HepG2 (cell line): ENCODE data around the gene TLN1.

Source experiments
- EP300 ChIP-seq, 3 experiments: sonication (generic) in 1 of 3; formaldehyde crosslinking in 1 of 3; IDR thresholded peaks; 2 replicates each; pipeline versions ENCODE4 v1.5.1 to v1.6.1; 2011 to 2020; ENCODE audit warnings: low read depth in 2 of 3, low read length in 2 of 3, borderline replicate concordance in 1 of 3, improper control_type of control experiment in 1 of 3, mild to moderate bottlenecking in 1 of 3, missing genetic modification reagents in 1 of 3, moderate library complexity in 1 of 3
- FOXM1 ChIP-seq: sonication (generic); formaldehyde crosslinking; IDR thresholded peaks from 2 replicates; pipeline ENCODE4 v1.5.0; 2020; ENCODE audit warnings: missing genetic modification reagents
- ZZZ3 ChIP-seq: sonication (generic); formaldehyde crosslinking; IDR thresholded peaks from 2 replicates; pipeline ENCODE4 v1.4.0; 2020; ENCODE audit warnings: missing genetic modification reagents, mild to moderate bottlenecking, borderline replicate concordance
- TF ChIP-seq, protein P1 (sequence below): sonication (generic); formaldehyde crosslinking; IDR thresholded peaks from 2 replicates; pipeline ENCODE4 v1.5.1; 2020; ENCODE audit warnings: mild to moderate bottlenecking, missing genetic modification reagents, borderline replicate concordance
- TF ChIP-seq, protein P2 (sequence below): sonication (generic); formaldehyde crosslinking; IDR thresholded peaks from 2 replicates; pipeline ENCODE4 v1.5.0; 2020; ENCODE audit warnings: mild to moderate bottlenecking, missing genetic modification reagents, moderate library complexity

DNA sequence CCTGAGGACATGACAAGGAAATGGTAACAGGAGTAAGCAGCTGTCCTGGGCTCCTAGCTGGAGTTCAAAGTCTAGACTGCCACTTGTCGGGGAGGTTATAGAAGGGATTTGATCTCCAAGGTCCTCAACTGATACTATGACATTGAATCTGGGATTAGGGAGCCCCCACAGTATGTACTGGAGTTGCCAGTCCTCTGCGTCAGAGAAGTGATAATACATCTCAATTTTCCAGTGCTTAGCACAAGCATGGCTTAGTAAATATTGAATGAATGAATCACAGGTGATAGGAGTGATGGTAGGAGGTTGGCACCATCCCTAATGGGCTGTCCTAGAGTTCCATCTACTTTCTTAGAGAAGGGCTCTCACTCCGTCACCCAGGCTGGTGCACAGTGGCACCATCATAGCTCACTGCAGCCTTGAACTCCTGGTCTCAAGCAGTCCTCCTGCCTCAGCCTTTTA is 36.0 kb downstream of the TLN1 start:
- TF ChIP-seq ZZZ3 (CRISPR knock-in tag) (no peak), EP300 (IDR thresholded peaks at IDR 0.05; ENCODE audit: low read depth in 2 of 2, low read length in 2 of 2) (no peak), EP300 (CRISPR knock-in tag; IDR thresholded peaks at IDR 0.05; ENCODE audit: borderline replicate concordance) (no peak), FOXM1 (CRISPR knock-in tag) (no peak)
- TF ChIP-seq, protein P1, sequence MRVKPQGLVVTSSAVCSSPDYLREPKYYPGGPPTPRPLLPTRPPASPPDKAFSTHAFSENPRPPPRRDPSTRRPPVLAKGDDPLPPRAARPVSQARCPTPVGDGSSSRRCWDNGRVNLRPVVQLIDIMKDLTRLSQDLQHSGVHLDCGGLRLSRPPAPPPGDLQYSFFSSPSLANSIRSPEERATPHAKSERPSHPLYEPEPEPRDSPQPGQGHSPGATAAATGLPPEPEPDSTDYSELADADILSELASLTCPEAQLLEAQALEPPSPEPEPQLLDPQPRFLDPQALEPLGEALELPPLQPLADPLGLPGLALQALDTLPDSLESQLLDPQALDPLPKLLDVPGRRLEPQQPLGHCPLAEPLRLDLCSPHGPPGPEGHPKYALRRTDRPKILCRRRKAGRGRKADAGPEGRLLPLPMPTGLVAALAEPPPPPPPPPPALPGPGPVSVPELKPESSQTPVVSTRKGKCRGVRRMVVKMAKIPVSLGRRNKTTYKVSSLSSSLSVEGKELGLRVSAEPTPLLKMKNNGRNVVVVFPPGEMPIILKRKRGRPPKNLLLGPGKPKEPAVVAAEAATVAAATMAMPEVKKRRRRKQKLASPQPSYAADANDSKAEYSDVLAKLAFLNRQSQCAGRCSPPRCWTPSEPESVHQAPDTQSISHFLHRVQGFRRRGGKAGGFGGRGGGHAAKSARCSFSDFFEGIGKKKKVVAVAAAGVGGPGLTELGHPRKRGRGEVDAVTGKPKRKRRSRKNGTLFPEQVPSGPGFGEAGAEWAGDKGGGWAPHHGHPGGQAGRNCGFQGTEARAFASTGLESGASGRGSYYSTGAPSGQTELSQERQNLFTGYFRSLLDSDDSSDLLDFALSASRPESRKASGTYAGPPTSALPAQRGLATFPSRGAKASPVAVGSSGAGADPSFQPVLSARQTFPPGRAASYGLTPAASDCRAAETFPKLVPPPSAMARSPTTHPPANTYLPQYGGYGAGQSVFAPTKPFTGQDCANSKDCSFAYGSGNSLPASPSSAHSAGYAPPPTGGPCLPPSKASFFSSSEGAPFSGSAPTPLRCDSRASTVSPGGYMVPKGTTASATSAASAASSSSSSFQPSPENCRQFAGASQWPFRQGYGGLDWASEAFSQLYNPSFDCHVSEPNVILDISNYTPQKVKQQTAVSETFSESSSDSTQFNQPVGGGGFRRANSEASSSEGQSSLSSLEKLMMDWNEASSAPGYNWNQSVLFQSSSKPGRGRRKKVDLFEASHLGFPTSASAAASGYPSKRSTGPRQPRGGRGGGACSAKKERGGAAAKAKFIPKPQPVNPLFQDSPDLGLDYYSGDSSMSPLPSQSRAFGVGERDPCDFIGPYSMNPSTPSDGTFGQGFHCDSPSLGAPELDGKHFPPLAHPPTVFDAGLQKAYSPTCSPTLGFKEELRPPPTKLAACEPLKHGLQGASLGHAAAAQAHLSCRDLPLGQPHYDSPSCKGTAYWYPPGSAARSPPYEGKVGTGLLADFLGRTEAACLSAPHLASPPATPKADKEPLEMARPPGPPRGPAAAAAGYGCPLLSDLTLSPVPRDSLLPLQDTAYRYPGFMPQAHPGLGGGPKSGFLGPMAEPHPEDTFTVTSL (CRISPR knock-in tag) = no peak
- TF ChIP-seq, protein P2, sequence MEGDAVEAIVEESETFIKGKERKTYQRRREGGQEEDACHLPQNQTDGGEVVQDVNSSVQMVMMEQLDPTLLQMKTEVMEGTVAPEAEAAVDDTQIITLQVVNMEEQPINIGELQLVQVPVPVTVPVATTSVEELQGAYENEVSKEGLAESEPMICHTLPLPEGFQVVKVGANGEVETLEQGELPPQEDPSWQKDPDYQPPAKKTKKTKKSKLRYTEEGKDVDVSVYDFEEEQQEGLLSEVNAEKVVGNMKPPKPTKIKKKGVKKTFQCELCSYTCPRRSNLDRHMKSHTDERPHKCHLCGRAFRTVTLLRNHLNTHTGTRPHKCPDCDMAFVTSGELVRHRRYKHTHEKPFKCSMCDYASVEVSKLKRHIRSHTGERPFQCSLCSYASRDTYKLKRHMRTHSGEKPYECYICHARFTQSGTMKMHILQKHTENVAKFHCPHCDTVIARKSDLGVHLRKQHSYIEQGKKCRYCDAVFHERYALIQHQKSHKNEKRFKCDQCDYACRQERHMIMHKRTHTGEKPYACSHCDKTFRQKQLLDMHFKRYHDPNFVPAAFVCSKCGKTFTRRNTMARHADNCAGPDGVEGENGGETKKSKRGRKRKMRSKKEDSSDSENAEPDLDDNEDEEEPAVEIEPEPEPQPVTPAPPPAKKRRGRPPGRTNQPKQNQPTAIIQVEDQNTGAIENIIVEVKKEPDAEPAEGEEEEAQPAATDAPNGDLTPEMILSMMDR (CRISPR knock-in tag) = no peak
